Kidney (tissue), 14 donors: Measurements from ENCODE around the gene ARL8B. TPM values are rescaled to one million over a fixed set of nuclear protein-coding genes. Genes with fewer than 3 reads are reported as not detected.
"Not testable (repeated sequence)": the region's sequence is repeated elsewhere in the genome, so short reads cannot be mapped to it uniquely, and the experiment has no call there.

ENCODE experiments used
- DNase-seq, 5 donors: peaks; one replicate each; pipeline ENCODE4 v3.0.0-alpha.2; 2013 to 2020
- FAIRE-seq: peaks from 2 replicates; lab custom pipeline; 2012; peaks lifted over from hg19 to GRCh38; lab: Jason Lieb, UNC
- H3K27ac ChIP-seq, 2 donors: one replicate each; pipeline ENCODE4 v1.7.0; 2013; ENCODE audit warnings: low read depth in 2 of 2, low read length in 2 of 2, inconsistent platforms in 1 of 2
- H3K27me3 ChIP-seq: one replicate; pipeline ENCODE4 v1.7.1; 2013; ENCODE audit warnings: low read length, inconsistent platforms; ENCODE audit not compliant: control insufficient read depth, insufficient read depth
- H3K36me3 ChIP-seq, 3 donors: one replicate each; pipeline versions ENCODE4 v1.7.0 to v1.7.1; 2013; ENCODE audit warnings: low read length in 3 of 3, control low read depth in 1 of 3, inconsistent platforms in 1 of 3; ENCODE audit not compliant: insufficient read depth in 3 of 3, control insufficient read depth in 2 of 3
- H3K4me1 ChIP-seq, 3 donors: one replicate each; pipeline versions ENCODE4 v1.7.0 to v1.7.1; 2013; ENCODE audit warnings: low read length in 3 of 3, inconsistent platforms in 1 of 3, low read depth in 1 of 3; ENCODE audit not compliant: control insufficient read depth in 2 of 3, insufficient read depth in 2 of 3
- H3K4me3 ChIP-seq, 3 donors: one replicate each; pipeline versions ENCODE4 v1.7.0 to v1.8.1; 2013; ENCODE audit warnings: low read length in 3 of 3, control low read depth in 1 of 3, inconsistent platforms in 1 of 3
- H3K9ac ChIP-seq, 3 donors: one replicate each; pipeline versions ENCODE4 v1.7.0 to v1.7.1; 2013; ENCODE audit warnings: low read length in 3 of 3, control low read depth in 1 of 3, inconsistent platforms in 1 of 3
- H3K9me3 ChIP-seq, 3 donors: one replicate each; pipeline versions ENCODE4 v1.7.0 to v1.7.1; 2013; ENCODE audit warnings: low read length in 3 of 3, control low read depth in 1 of 3, inconsistent platforms in 1 of 3; ENCODE audit not compliant: control insufficient read depth in 2 of 3, insufficient read depth in 1 of 3
- CTCF ChIP-seq: IDR thresholded peaks from 3 replicates; pipeline ENCODE4 v1.5.1; 2012; ENCODE audit warnings: mild to moderate bottlenecking, moderate library complexity, borderline replicate concordance; ENCODE audit not compliant: insufficient read depth; ENCODE audit errors: extremely low read depth
- intact Hi-C: fragments of 100-400 bp; cut with DNase I; formaldehyde crosslinking; loops from one replicate; pipeline ENCODE4 v1.11.1; 2022
- polyA plus RNA-seq: library from polyadenylated mRNA; stranded (reverse); fragments of 350-450 nt; fragmentation: Illumina TruSeq; extraction: RNeasy Lipid Tissue Mini Kit (QIAGEN cat#74804); gene quantifications from one replicate; pipeline ENCODE4 v1.2.3, GENCODE V29; 2014; ENCODE audit warnings: low read depth, low replicate concordance; ENCODE audit not compliant: insufficient read depth
- total RNA-seq: library from RNA; stranded (reverse); fragmentation: NEBNext Ultra II Directional; extraction: Animal tissue kit (Norgen Biotek cat#: 25700); gene quantifications from one replicate; pipeline ENCODE4 v1.2.1, GENCODE V29; 2021
- donor health status: control.
- donor health status: control.
- donor health status: control.
- donor health status: control.
- donor health status: control.
- donor health status: DM: yes; HTN: yes; CAD: no.
- donor health status: Normal renal cell carcinoma (clear cell type).

The ARL8B gene
- total and polyA plus RNA-seq, 2 donors from 2014 or later, result 49.1 to 62.7 TPM

- intact Hi-C loops, result no loop called here
- H3K36me3 ChIP-seq, result no peaks in the 10 kb centered on the region
- no peak overlapping the region for H3K9ac ChIP-seq
- no peak for DNase-seq
- no peak for FAIRE-seq
- no peak for TF ChIP-seq CTCF
- no peaks in the 10 kb centered on the region for H3K27me3 ChIP-seq
- no peaks in the 10 kb centered on the region for H3K4me1 ChIP-seq
- no peak overlapping the region for H3K4me3 ChIP-seq
- H3K27ac ChIP-seq, result no peak overlapping the region
- H3K9me3 ChIP-seq, result no peaks in the 10 kb centered on the region
Measured at GRCh38 chr3:5105050-5105449, 17.0 kb upstream of the ARL8B start.

GRCh38 chr3:5106371-5106770 lies 15.7 kb upstream of the ARL8B start:
- FAIRE-seq, DNase-seq: not testable (repeated sequence)

GRCh38 chr3:5106933-5107334 lies 15.2 kb upstream of the ARL8B start:
- H3K27ac ChIP-seq, FAIRE-seq, intact Hi-C loops, H3K9ac ChIP-seq, H3K27me3 ChIP-seq, H3K36me3 ChIP-seq, H3K9me3 ChIP-seq, H3K4me3 ChIP-seq, DNase-seq, H3K4me1 ChIP-seq: not testable (repeated sequence)

More at GRCh38 chr3:5106371-5106770, 15.7 kb upstream of the ARL8B start:
- H3K9me3 ChIP-seq, H3K27ac ChIP-seq, H3K36me3 ChIP-seq, H3K9ac ChIP-seq, H3K4me3 ChIP-seq, H3K27me3 ChIP-seq, intact Hi-C loops, H3K4me1 ChIP-seq: not testable (repeated sequence)

- no peaks in the 10 kb centered on the region for H3K9me3 ChIP-seq
- TF ChIP-seq CTCF, result no peak
- intact Hi-C loops, result no loop called here
- H3K4me1 ChIP-seq, result no peaks in the 10 kb centered on the region
- no peaks in the 10 kb centered on the region for H3K36me3 ChIP-seq
- no peak overlapping the region for H3K4me3 ChIP-seq
- DNase-seq, result no peak
- H3K27me3 ChIP-seq, result no peaks in the 10 kb centered on the region
- no peak overlapping the region for H3K27ac ChIP-seq
- FAIRE-seq, result no peak
- no peak overlapping the region for H3K9ac ChIP-seq
Measured at GRCh38 chr3:5110337-5110736, 11.8 kb upstream of the ARL8B start.

GRCh38 chr3:5112043-5112442 lies 10.0 kb upstream of the ARL8B start:
- H3K4me3 ChIP-seq, result no peak overlapping the region
- DNase-seq, result no peak
- no peaks in the 10 kb centered on the region for H3K36me3 ChIP-seq
- H3K9ac ChIP-seq, result no peak overlapping the region
- TF ChIP-seq CTCF, result no peak
- intact Hi-C loops, result no loop called here
- FAIRE-seq, result no peak
- H3K27ac ChIP-seq, result no peak overlapping the region
- no peaks in the 10 kb centered on the region for H3K4me1 ChIP-seq
- no peaks in the 10 kb centered on the region for H3K27me3 ChIP-seq
- H3K9me3 ChIP-seq, result no peaks in the 10 kb centered on the region

GRCh38 chr3:5113726-5114125 lies 8.4 kb upstream of the ARL8B start:
- H3K36me3 ChIP-seq, DNase-seq, FAIRE-seq, H3K27ac ChIP-seq, intact Hi-C loops, H3K4me3 ChIP-seq, H3K9me3 ChIP-seq, H3K4me1 ChIP-seq, H3K27me3 ChIP-seq, H3K9ac ChIP-seq: not testable (repeated sequence)
